Measurements from ENCODE around the gene P2RY14.

DNA sequence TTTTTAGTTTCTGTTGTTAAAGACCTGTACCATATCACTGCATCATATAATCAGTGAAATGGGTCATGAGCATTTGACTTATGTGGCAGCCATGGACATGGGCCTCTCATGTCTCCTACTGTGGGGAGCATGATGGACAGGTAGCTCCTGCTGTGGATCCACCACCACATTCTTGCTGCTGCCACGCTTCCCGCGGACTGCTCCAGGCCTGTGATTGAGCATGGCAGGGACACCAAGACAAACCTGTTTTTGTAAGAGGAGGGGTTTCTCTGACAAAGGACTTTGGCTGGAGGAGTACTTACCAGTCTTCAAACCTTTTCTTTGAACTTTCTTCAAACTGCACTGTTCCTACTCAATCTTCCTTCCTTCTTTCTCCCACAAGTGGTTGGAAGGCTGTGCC, 17.9 kb upstream of the P2RY14 start:
- TF ChIP-seq, protein P1, sequence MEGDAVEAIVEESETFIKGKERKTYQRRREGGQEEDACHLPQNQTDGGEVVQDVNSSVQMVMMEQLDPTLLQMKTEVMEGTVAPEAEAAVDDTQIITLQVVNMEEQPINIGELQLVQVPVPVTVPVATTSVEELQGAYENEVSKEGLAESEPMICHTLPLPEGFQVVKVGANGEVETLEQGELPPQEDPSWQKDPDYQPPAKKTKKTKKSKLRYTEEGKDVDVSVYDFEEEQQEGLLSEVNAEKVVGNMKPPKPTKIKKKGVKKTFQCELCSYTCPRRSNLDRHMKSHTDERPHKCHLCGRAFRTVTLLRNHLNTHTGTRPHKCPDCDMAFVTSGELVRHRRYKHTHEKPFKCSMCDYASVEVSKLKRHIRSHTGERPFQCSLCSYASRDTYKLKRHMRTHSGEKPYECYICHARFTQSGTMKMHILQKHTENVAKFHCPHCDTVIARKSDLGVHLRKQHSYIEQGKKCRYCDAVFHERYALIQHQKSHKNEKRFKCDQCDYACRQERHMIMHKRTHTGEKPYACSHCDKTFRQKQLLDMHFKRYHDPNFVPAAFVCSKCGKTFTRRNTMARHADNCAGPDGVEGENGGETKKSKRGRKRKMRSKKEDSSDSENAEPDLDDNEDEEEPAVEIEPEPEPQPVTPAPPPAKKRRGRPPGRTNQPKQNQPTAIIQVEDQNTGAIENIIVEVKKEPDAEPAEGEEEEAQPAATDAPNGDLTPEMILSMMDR (IDR thresholded peaks at IDR 0.05) = no peak
- TF ChIP-seq POLR2A (IDR thresholded peaks at IDR 0.05) (no peak), POLR2AphosphoS5 (IDR thresholded peaks at IDR 0.05) (no peak)

Measured in prostate gland (tissue), 2 donors.